H1 (cell line): Measurements from ENCODE around the gene CLIP3. TPM values are rescaled to one million over a fixed set of nuclear protein-coding genes. Genes with fewer than 3 reads are reported as not detected.

Source experiments
- ATF2 ChIP-seq: IDR thresholded peaks from 2 replicates; pipeline ENCODE4 v1.6.1; 2012; ENCODE audit warnings: low read length, inconsistent platforms
- ATF3 ChIP-seq: IDR thresholded peaks from 2 replicates; pipeline ENCODE4 v1.6.1; 2011; ENCODE audit warnings: low read depth, mild to moderate bottlenecking, low read length; ENCODE audit not compliant: insufficient read depth
- BACH1 ChIP-seq: IDR thresholded peaks from 2 replicates; pipeline ENCODE4 v1.6.1; 2012; ENCODE audit warnings: low read length, improper control_type of control experiment
- CBX5 ChIP-seq: fragments of 300-800, 300-1000 bp; sonication (generic); IDR thresholded peaks from 2 replicates; pipeline ENCODE4 v1.7.1; 2016; ENCODE audit warnings: antibody characterized with exemption, low read length, low read depth
- CTCF ChIP-seq, 3 experiments: IDR thresholded peaks; 1 replicate in 2 of 3; 2 replicates in 1 of 3; pipeline versions ENCODE4 v1.5.1 to v1.6.1; 2011; ENCODE audit warnings: low read length in 3 of 3, mild to moderate bottlenecking in 3 of 3, inconsistent platforms in 2 of 3, low read depth in 1 of 3, moderate library complexity in 1 of 3; ENCODE audit not compliant: insufficient read depth in 1 of 3; ENCODE audit errors: control extremely low read depth in 1 of 3
- EGR1 ChIP-seq: IDR thresholded peaks from 2 replicates; pipeline ENCODE4 v1.6.1; 2011; ENCODE audit warnings: low read depth, low read length, borderline replicate concordance
- MAFK ChIP-seq: IDR thresholded peaks from 2 replicates; pipeline ENCODE4 v1.6.1; 2012; ENCODE audit warnings: low read depth, mild to moderate bottlenecking, improper control_type of control experiment, low read length
- NANOG ChIP-seq: IDR thresholded peaks from 2 replicates; pipeline ENCODE4 v1.6.1; 2011; ENCODE audit warnings: low read length, low read depth, mild to moderate bottlenecking, inconsistent platforms; ENCODE audit not compliant: insufficient read depth, poor library complexity, severe bottlenecking
- NRF1 ChIP-seq: IDR thresholded peaks from 2 replicates; pipeline ENCODE4 v1.6.1; 2011; ENCODE audit warnings: mild to moderate bottlenecking, low read depth, low read length, improper control_type of control experiment
- POU5F1 ChIP-seq: IDR thresholded peaks from 2 replicates; pipeline ENCODE4 v1.6.1; 2011; ENCODE audit warnings: low read depth, mild to moderate bottlenecking, low read length, moderate library complexity
- RAD21 ChIP-seq, 2 experiments: IDR thresholded peaks in 1 of 2; conservative IDR thresholded peaks in 1 of 2; 2 replicates each; pipeline ENCODE4 v1.6.1; 2011; ENCODE audit warnings: low read depth in 2 of 2, low read length in 2 of 2, improper control_type of control experiment in 1 of 2, inconsistent platforms in 1 of 2, mild to moderate bottlenecking in 1 of 2, moderate library complexity in 1 of 2
- polyA plus RNA-seq, 7 experiments: library from polyadenylated mRNA; depleted of rRNA in 3 of 7; stranded (reverse) in 5 of 7; unstranded in 2 of 7; fragments of >200 nt in 5 of 7; fragments of 200-250 nt in 2 of 7; gene quantifications; 1 replicate in 5 of 7; 2 replicates in 1 of 7; 4 replicates in 1 of 7; pipeline versions ENCODE4 v1.2.1 to v1.2.3, GENCODE V29; 2011 to 2013; ENCODE audit warnings: missing spikeins in 2 of 7, mixed read lengths in 2 of 7
- total RNA-seq: library from RNA; stranded (reverse); fragmentation: NEBNext Ultra II Directional; extraction: Animal tissue kit (Norgen Biotek cat#: 25700); gene quantifications from 2 replicates; pipeline ENCODE4 v1.2.1, GENCODE V29; 2021

The CLIP3 gene
- total and polyA plus RNA-seq, 2 of the 8 experiments (the other 6 are each of a cell fraction or from before 2014, with no cell fraction given) = 5.9 to 21.7 TPM

- TF ChIP-seq BACH1 = peak; percentile 65
- 0 out of 2 replicates have a peak, but pooled peaks have one; percentile 24 for TF ChIP-seq ATF3
- no peak for TF ChIP-seq NRF1
- peak; percentile 90 to 99 (median 91) for TF ChIP-seq CTCF (IDR thresholded peaks at IDR 0.05; ENCODE audit: control extremely low read depth in 1 of 3, insufficient read depth in 1 of 3, low read depth in 1 of 3, low read length in 3 of 3)
- no peak for TF ChIP-seq NANOG
- no peak for TF ChIP-seq CBX5
- TF ChIP-seq MAFK = no peak
- TF ChIP-seq RAD21 (IDR thresholded peaks at IDR 0.05 in 1 of 2, conservative IDR thresholded peaks at IDR 0.05 in 1 of 2; ENCODE audit: low read depth in 2 of 2, low read length in 2 of 2) = peak; percentile 58 to 69
- TF ChIP-seq EGR1 = no peak
- no peak for TF ChIP-seq ATF2
- no peak for TF ChIP-seq POU5F1
Observed at GRCh38 chr19:36051236-36051635, 18.6 kb upstream of the CLIP3 start (continued).
